ENCODE measurements around the gene TDRD7. TPM values are rescaled to one million over a fixed set of nuclear protein-coding genes. Genes with fewer than 3 reads are reported as not detected.

TDRD7 gene
- total and polyA plus RNA-seq, 2 experiments from 2014 or later: 10.4 to 18.2 TPM

GRCh38 chr9:97440160-97440559 is 28.3 kb downstream of the TDRD7 start:
- Histone ChIP-seq H3K4me2 (no peak overlapping the region), H3K36me3 (replicated peaks; ENCODE audit: insufficient read depth, low read depth) (no peaks in the 10 kb centered on the region), H3K9me2 (replicated peaks; ENCODE audit: insufficient read depth) (no peaks in the 10 kb centered on the region), H3K79me2 (no peaks in the 10 kb centered on the region), H4K20me1 (ENCODE audit: insufficient read depth, poor library complexity, severe bottlenecking) (no peaks in the 10 kb centered on the region), H3K4me3 (no peak overlapping the region), H3K27ac (no peak overlapping the region), H2AFZ (no peak overlapping the region), H3K4me1 (ENCODE audit: insufficient read depth) (peaks cover 8% of the 10 kb centered on the region), H3K9me3 (ENCODE audit: low read depth) (no peaks in the 10 kb centered on the region), H3K27me3 (no peaks in the 10 kb centered on the region)
- DNase-seq (ENCODE audit: low spot score): no peak
- WGBS (ENCODE audit: low lambda C conversion rate, missing lambda C conversion rate): 65% methylated on average over 1 of the region's 1 CpG
- TF ChIP-seq EZH2 (IDR thresholded peaks at IDR 0.05; ENCODE audit: borderline replicate concordance) (no peak), EZH2phosphoT487 (IDR thresholded peaks at IDR 0.05; ENCODE audit: low read depth, severe bottlenecking, unreplicated experiment) (no peak), CTCF (IDR thresholded peaks at IDR 0.05; ENCODE audit: poor library complexity) (no peak)

- no peak for TF ChIP-seq EZH2phosphoT487 (IDR thresholded peaks at IDR 0.05; ENCODE audit: low read depth, severe bottlenecking, unreplicated experiment)
- TF ChIP-seq EZH2 (IDR thresholded peaks at IDR 0.05; ENCODE audit: borderline replicate concordance): no peak
- TF ChIP-seq CTCF (IDR thresholded peaks at IDR 0.05; ENCODE audit: poor library complexity): no peak
- Histone ChIP-seq H3K27ac (no peak overlapping the region), H3K79me2 (no peaks in the 10 kb centered on the region), H4K20me1 (ENCODE audit: insufficient read depth, poor library complexity, severe bottlenecking) (no peaks in the 10 kb centered on the region), H3K4me3 (no peak overlapping the region), H2AFZ (no peak overlapping the region), H3K27me3 (no peaks in the 10 kb centered on the region), H3K4me2 (no peak overlapping the region), H3K4me1 (ENCODE audit: insufficient read depth) (peaks cover 8% of the 10 kb centered on the region), H3K36me3 (replicated peaks; ENCODE audit: insufficient read depth, low read depth) (no peaks in the 10 kb centered on the region), H3K9me2 (replicated peaks; ENCODE audit: insufficient read depth) (no peaks in the 10 kb centered on the region), H3K9me3 (ENCODE audit: low read depth) (no peaks in the 10 kb centered on the region)
- DNase-seq (ENCODE audit: low spot score): no peak
- 79% methylated on average over 2 of the region's 2 CpGs for WGBS (ENCODE audit: low lambda C conversion rate, missing lambda C conversion rate)
Measured at GRCh38 chr9:97441729-97442128, 29.8 kb downstream of the TDRD7 start.

DNA sequence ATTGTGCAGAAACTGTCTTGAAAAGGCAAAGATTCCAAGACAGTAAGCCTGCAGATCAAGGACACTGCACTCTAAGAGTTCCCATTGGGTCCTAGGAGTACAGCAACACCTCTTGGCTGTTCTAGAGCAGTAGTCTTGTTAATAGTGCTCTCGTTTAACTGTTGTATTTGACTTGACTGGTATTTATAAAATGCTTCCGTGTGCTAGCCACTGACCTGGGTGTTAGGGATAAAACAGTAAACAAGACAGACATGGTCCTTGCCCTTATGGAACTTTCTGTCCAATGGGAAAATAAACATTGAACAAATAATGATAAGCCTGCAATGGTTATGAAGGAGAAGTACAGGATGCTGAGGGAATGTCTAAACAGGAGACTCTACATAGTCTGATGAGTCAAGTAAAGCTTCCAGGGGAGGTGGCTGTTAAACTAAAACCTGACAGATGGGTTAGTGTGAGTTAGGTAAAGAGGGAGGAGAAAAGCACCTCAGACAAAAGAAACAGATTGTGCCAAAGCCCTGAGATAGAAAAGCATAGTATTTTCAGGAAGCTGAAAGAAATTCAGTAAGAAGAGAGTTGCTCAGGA is 33.3 kb downstream of the TDRD7 start:
- no peaks in the 10 kb centered on the region for H3K9me2 ChIP-seq (replicated peaks; ENCODE audit: insufficient read depth)
- TF ChIP-seq EZH2 (IDR thresholded peaks at IDR 0.05; ENCODE audit: borderline replicate concordance): no peak
- no peak for TF ChIP-seq EZH2phosphoT487 (IDR thresholded peaks at IDR 0.05; ENCODE audit: low read depth, severe bottlenecking, unreplicated experiment)
- TF ChIP-seq CTCF (IDR thresholded peaks at IDR 0.05; ENCODE audit: poor library complexity): no peak

More for the DNA sequence above, 33.3 kb downstream of the TDRD7 start:
- H3K4me3 ChIP-seq: no peak overlapping the region
- DNase-seq (ENCODE audit: low spot score): no peak
- no peak overlapping the region for H2AFZ ChIP-seq
- no peak overlapping the region for H3K27ac ChIP-seq
- WGBS (ENCODE audit: low lambda C conversion rate, missing lambda C conversion rate): 73% methylated on average over 2 of the region's 2 CpGs
- H3K9me3 ChIP-seq (ENCODE audit: low read depth): no peaks in the 10 kb centered on the region
- H3K27me3 ChIP-seq: no peaks in the 10 kb centered on the region
- H3K4me2 ChIP-seq: no peak overlapping the region
- no peaks in the 10 kb centered on the region for H3K79me2 ChIP-seq
- no peaks in the 10 kb centered on the region for H3K4me1 ChIP-seq (ENCODE audit: insufficient read depth)
- H4K20me1 ChIP-seq (ENCODE audit: insufficient read depth, poor library complexity, severe bottlenecking): no peaks in the 10 kb centered on the region
- H3K36me3 ChIP-seq (replicated peaks; ENCODE audit: insufficient read depth, low read depth): no peaks in the 10 kb centered on the region

Data from hepatocyte (in vitro differentiated cells).